GM19395 (cell line): Measurements from ENCODE around the gene MMS22L.

Experiments
- ATAC-seq: cut with Tn5 transposase; IDR thresholded peaks from one replicate; pipeline ENCODE4 v1.9.1; 2021; ENCODE audit warnings: mild to moderate bottlenecking, moderate library complexity; ENCODE audit not compliant: unreplicated experiment

MMS22L gene

GRCh38 chr6:97150932-97151331, 132.1 kb downstream of the MMS22L start:
- ATAC-seq, result no peak

- ATAC-seq, result no peak
These were observed 135.6 kb downstream of the MMS22L start for GRCh38 chr6:97147421-97147820.

DNA sequence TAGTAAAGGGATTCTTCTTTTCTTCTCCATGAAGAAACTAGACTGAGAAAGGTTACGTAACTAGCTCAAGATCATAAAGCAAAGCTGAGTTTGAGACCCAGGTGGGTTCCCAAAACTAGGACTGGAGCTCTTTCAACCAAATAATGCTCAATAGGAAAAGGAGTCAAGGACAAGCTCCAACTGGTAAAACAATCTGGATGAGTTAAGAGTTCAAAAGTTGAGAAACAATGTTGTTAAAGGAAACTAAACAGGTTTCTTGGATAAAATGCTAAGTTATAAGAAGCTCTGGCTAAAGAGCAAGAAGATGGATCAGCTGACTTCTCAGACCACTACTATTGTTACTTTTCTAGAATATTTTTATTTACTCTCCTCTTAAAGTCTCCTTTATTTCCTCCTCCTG, 137.3 kb downstream of the MMS22L start:
- no peak for ATAC-seq

- no peak for ATAC-seq
These were observed 141.3 kb downstream of the MMS22L start for GRCh38 chr6:97141756-97142155.

DNA sequence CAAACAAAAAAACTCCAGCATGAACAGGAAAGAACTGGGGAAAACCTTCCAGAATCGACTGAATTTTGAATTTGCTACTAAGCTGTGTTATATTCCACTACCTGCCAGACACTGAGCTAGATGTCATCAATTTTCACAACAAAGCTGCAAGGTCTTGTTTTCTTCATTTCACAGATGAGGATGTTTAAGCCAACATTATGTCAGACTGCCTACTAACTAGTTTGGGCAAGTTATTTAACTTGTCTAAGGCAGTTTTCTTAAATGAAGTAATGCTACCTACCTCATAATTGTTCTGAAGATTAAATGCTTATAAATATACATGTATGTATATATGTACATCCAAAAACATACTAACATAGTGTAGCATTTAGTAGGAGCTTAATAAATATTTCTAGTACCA, 144.4 kb downstream of the MMS22L start:
- ATAC-seq, result no peak

DNA sequence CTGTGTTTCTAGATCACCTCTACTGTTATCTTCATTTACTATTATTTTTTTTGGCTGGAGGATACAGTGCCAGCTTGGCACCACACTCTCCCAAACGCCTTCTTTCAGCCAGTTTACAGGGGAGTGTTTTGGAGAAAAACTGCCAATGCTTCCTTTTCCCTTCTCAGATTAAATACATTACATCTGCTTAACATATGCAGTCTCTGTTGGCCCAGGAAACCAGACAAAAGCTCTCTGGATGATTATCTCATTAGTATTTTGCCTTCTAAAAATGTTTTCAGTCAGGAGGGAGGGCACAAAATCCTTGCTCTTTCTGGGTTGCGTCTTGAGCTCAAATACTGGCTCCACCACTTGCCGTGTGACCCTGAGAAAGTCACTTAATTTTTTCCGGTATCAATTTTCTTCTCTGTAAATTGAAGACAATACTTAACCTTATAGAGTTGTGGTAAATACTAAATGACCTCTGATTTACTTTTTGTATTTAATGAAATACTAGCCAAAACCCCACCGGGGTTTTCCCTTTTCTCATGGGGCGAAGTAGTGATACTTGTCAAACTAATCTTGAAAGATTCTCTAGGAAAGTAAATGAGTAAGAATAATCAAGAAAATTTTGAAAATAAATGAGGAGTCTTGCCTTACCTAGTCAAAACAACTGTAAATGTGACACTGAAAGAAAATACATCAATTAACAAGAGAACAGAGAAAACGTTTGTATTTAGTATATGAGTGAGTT, 146.2 kb downstream of the MMS22L start:
- no peak for ATAC-seq

- ATAC-seq, result no peak
These were observed 149.9 kb downstream of the MMS22L start for GRCh38 chr6:97133067-97133466.

DNA sequence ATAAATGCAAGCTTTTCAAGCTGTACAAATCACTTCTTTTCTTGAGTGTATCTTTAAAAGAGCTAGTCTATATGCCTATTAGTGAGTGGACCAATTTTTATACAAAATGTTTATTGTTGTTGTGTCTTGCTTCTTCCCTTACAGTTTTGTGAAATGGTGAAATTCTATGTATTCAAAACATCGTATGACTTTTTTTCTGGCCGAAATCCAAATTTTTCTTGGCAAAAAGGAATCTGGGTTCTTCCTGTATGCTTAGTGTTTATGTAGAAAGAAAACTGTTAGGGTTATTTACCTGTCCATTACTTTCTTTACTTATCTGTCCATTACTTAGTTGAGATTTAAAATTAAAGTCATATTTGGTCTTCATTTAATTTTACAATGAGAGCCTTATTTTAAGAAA, 153.9 kb downstream of the MMS22L start:
- ATAC-seq, result no peak

GRCh38 chr6:97128507-97128906, 154.5 kb downstream of the MMS22L start:
- no peak for ATAC-seq

GRCh38 chr6:97123652-97124051, 159.4 kb downstream of the MMS22L start:
- no peak for ATAC-seq

DNA sequence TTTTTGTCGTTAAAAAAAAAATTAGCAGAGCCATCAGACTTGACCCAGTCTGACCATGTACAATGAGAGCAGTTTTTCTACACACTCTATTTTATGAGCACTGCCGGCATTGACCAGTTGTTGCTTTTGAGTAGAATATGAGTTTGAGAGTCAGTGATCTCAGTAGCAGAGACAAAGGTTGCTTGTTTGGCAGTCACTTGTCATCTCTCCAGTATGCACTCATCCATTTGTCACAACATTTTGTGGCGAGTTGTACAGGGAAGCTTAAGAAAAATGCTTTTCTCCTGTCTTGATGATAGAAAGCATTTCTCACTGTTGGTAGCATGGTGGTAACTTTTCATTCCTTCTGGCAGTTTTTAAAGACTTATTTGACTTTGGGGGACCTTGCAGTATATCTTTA, 159.9 kb downstream of the MMS22L start:
- no peak for ATAC-seq

DNA sequence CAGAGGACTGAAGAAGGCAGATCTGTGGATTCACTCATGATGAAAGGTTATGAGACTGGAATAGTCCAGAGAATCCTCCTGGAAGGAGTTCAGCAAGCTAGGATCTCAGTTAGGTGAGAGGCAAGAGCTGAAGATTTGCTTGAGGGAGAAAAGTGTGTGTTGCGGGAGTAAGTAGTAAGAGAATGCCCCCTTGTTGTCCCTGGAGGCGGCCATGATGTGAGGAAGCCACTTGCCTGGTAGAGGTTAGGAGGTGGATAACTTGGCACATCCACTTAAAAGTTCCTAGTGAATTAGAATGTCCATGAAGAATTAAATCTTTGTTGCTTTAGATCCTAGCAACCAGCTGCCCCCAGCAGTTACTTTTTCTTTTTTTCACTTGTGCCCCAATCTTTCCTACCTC, 162.5 kb downstream of the MMS22L start:
- ATAC-seq, result no peak

DNA sequence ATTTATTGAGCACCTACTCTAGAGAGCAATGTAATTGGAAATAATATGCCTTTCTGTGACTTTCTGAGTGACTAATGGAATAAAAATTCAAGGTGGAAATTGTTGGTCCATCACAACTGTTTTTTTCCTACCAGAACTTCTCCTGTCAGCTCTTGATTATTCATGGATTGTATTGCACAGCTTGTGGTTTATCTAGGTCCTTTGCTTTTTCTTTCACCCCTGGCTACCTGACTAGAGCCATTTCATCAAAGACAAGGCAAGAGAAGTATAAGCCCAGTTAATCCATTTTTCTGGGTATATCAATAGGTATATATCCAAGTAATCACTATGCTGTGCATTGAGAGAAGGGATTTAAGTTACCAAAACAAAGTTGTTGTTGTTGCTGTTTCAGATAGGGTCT, 168.4 kb downstream of the MMS22L start:
- no peak for ATAC-seq

DNA sequence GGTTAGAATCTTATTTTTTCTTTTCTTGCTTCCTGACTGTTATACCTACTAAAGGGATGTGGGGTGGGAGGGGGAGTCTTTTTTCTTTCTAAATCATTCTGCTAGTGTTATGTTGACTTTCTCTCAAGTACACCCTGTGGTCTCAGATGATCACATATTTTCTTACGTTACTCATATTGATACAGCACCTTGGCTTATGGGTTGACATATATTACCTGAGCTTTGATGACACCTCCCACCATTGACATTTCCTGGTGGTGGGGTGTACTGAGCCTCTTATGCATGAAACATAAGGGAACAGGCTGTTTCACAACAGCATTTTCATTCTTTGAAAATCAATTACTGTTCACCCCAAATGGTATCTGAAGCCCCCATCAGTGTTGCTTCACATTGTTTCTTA, 169.8 kb downstream of the MMS22L start:
- no peak for ATAC-seq

DNA sequence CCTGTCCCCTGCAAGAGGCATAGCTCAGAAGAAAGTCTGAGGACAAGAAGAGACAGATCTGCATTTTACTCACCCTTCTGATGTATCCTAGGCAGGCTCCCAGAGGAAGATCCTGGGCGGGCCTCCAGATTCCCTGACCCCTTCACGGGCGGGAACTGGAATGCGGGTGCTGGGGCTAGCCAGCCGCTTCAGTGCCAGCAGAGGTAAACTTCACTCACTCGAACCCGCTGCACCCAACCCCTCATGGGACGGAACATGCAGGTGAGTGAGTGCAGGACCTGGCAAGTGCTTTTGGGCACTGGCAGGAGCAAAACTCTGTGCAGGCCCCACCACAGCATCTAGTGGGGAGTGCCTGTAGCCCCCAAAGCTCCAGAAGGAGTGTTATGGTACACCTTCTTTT, 171.8 kb downstream of the MMS22L start:
- ATAC-seq, result no peak

GRCh38 chr6:97110626-97111025, 172.4 kb downstream of the MMS22L start:
- peak; percentile 46 for ATAC-seq

- peak; percentile 55 for ATAC-seq
These were observed 172.9 kb downstream of the MMS22L start for GRCh38 chr6:97110149-97110548.

DNA sequence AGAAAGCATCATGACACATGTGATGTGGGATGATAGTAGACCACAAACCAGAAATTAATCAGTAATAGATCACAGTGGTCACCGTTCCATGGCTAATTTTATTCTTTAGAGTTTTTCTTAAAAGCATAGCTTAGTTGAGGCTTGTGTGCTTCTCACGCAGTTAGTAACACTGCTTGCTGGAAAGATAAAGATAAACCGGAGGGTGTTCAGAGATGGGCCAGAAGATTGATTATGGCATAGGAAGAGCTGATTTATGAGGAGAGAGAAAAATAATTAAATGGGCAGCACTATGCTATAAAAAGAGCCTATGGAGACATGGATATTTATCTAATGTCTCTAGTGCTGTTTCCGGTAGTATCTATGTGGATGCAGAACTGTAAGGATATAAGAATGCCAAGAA, 173.6 kb downstream of the MMS22L start:
- no peak for ATAC-seq

DNA sequence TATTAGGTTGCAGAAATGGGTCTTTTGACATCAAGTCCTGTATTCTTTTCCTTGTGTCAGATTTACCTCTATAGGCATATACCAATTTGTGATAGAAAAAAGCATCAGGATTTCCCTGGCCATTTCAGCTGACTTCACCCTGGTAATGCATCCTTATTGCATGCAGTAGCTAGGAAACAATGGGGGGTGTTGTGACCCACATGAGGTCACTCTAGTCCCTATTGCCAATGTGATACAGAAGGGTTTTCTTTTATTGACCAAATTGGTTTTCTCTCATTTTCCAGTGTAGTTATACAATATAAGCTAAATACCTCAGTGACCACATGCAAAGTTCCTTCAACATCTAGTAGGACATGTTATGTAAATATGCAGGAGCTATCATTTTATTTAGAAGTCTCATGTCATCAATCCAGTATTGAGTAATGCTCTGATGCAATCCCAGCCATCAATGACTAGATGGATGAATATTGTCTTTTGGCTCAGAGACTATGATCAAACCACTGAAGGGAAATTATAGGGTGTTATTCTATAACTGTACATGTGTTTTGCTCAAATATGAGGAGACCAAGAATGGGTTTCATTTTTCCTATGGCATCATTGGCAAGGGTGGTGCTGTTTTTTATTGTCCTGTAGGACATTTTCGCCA, 180.7 kb downstream of the MMS22L start:
- no peak for ATAC-seq

GRCh38 chr6:97100696-97101095, 182.3 kb downstream of the MMS22L start:
- ATAC-seq, result no peak

- ATAC-seq, result no peak
These were observed 185.7 kb downstream of the MMS22L start for GRCh38 chr6:97097068-97098047.
